Upper lobe of left lung (tissue), 4 donors: Measurements from ENCODE around the gene UBL3.

ENCODE experiments used
- CTCF ChIP-seq, 6 experiments: fragments of 450-650 bp in 4 of 6; fragments of 200-600 bp in 2 of 6; sonication (generic) in 2 of 6; IDR thresholded peaks; one replicate each; pipeline ENCODE4 v1.5.1; 2016 to 2019; ENCODE audit warnings: antibody characterized with exemption in 6 of 6
- POLR2A ChIP-seq, 4 donors: fragments of 450-650 bp; IDR thresholded peaks; one replicate each; pipeline ENCODE4 v1.5.1; 2016 to 2017; ENCODE audit warnings: antibody characterized with exemption in 4 of 4, mild to moderate bottlenecking in 2 of 4
- POLR2AphosphoS5 ChIP-seq, 2 donors: sonication (generic); formaldehyde crosslinking; IDR thresholded peaks; one replicate each; pipeline ENCODE4 v1.5.1; 2017; ENCODE audit warnings: antibody characterized with exemption in 2 of 2

GRCh38 chr13:29810145-29810742 is 40.2 kb downstream of the UBL3 start:
- TF ChIP-seq POLR2AphosphoS5 (IDR thresholded peaks at IDR 0.05): no peak
- TF ChIP-seq POLR2A (IDR thresholded peaks at IDR 0.05): no peak
- TF ChIP-seq CTCF (IDR thresholded peaks at IDR 0.05): no peak
